Breast epithelium (tissue), 4 donors: ENCODE results near the gene INHBB. TPM values are rescaled to one million over a fixed set of nuclear protein-coding genes. Genes with fewer than 3 reads are reported as not detected.

Experiments
- DNase-seq, 2 donors: peaks; one replicate each; pipeline ENCODE4 v3.0.0-alpha.2; 2019; ENCODE audit warnings: low spot score in 2 of 2
- H3K27ac ChIP-seq, 2 donors: fragments of 200-600 bp; sonication (generic) in 1 of 2; one replicate each; pipeline ENCODE4 v1.5.1; 2016 to 2019; ENCODE audit warnings: mild to moderate bottlenecking in 1 of 2
- H3K27me3 ChIP-seq, 2 donors: fragments of 200-600 bp; sonication (generic) in 1 of 2; one replicate each; pipeline versions ENCODE4 v1.5.1 to v1.6.0; 2017 to 2019; ENCODE audit warnings: control low read depth in 1 of 2, mild to moderate bottlenecking in 1 of 2
- H3K36me3 ChIP-seq: fragments of 200-600 bp; one replicate; pipeline ENCODE4 v1.5.1; 2019
- H3K4me1 ChIP-seq, 2 donors: fragments of 200-600 bp; sonication (generic); one replicate each; pipeline ENCODE4 v1.5.1; 2016 to 2019; ENCODE audit warnings: control low read depth in 1 of 2
- H3K4me3 ChIP-seq, 3 donors: fragments of 200-600 bp; sonication (generic); 1 replicate in 2 of 3; 2 replicates in 1 of 3; pipeline ENCODE4 v1.5.1; 2016 to 2019; ENCODE audit warnings: mild to moderate bottlenecking in 3 of 3, moderate library complexity in 2 of 3
- H3K9me3 ChIP-seq, 2 donors: fragments of 200-600 bp; sonication (generic) in 1 of 2; one replicate each; pipeline ENCODE4 v1.5.1; 2016 to 2019; ENCODE audit warnings: control low read depth in 1 of 2
- POLR2A ChIP-seq: fragments of 450-650 bp; IDR thresholded peaks from one replicate; pipeline ENCODE4 v1.6.1; 2016; ENCODE audit warnings: antibody characterized with exemption, mild to moderate bottlenecking, moderate library complexity
- POLR2AphosphoS5 ChIP-seq, 3 donors: sonication (generic); formaldehyde crosslinking; IDR thresholded peaks; one replicate each; pipeline ENCODE4 v1.6.1; 2017; ENCODE audit warnings: antibody characterized with exemption in 3 of 3
- intact Hi-C: fragments of 100-400 bp; cut with DNase I; formaldehyde crosslinking; loops from one replicate; pipeline ENCODE4 v1.15.1; 2023; ENCODE audit warnings: low total_unique reads
- total RNA-seq, 3 donors: library from RNA; depleted of rRNA; stranded (reverse); fragments of >200 nt; gene quantifications; one replicate each; pipeline ENCODE4 v1.1.0, GENCODE V29; 2016
- TF ChIP-seq, protein P1 (sequence below), 3 donors: fragments of 450-650 bp; IDR thresholded peaks; one replicate each; pipeline ENCODE4 v1.5.1; 2016 to 2017; ENCODE audit warnings: antibody characterized with exemption in 3 of 3, mild to moderate bottlenecking in 3 of 3, moderate library complexity in 3 of 3

The INHBB gene
- total RNA-seq, 3 donors from 2014 or later = 35.0 to 60.6 (median 42.3) TPM

DNA sequence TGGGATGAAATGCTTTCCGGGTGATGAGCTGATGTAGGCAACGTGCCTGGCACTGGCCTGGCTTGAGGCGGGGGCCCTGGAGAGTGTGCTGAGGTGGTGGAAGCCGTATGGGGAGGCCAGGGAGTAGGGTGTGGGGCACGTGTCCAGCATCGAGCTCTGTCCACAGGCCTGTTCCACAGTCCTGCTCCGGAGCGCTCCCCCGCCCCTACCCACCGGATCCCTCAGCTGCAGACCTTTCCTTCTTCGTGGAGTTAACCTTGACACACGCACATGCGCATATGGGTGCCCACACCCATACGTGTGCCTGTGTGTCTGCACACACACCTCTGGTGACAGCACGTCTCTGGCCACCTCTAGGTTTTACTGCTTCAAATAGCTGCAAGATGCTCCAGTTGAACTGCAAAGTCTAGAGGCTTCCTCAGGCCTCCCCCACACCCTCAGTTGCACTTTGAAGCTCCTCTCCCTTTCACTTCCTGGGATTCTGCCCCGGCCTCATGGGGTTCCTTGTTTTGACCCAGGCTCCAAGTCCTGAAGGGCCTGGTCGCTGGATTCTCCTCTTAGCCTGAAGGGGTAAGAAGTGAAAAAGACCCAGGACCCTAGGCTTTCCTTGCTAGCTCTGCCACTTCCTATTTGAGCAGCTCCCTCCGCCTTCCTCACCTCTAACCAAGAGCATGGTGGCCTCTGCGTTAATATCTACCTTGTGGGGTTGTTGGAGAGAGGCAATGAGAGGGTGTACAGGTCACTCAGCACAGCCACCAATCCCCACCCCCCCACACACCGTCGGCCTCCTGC, 49.5 kb downstream of the INHBB start:
- Histone ChIP-seq H3K36me3 (no peaks in the 10 kb centered on the region), H3K4me1 (no peaks in the 10 kb centered on the region), H3K9me3 (no peaks in the 10 kb centered on the region), H3K27ac (no peak overlapping the region), H3K4me3 (no peak overlapping the region), H3K27me3 (no peaks in the 10 kb centered on the region)
- TF ChIP-seq, protein P1, sequence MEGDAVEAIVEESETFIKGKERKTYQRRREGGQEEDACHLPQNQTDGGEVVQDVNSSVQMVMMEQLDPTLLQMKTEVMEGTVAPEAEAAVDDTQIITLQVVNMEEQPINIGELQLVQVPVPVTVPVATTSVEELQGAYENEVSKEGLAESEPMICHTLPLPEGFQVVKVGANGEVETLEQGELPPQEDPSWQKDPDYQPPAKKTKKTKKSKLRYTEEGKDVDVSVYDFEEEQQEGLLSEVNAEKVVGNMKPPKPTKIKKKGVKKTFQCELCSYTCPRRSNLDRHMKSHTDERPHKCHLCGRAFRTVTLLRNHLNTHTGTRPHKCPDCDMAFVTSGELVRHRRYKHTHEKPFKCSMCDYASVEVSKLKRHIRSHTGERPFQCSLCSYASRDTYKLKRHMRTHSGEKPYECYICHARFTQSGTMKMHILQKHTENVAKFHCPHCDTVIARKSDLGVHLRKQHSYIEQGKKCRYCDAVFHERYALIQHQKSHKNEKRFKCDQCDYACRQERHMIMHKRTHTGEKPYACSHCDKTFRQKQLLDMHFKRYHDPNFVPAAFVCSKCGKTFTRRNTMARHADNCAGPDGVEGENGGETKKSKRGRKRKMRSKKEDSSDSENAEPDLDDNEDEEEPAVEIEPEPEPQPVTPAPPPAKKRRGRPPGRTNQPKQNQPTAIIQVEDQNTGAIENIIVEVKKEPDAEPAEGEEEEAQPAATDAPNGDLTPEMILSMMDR (IDR thresholded peaks at IDR 0.05) = no peak
- no peak for TF ChIP-seq POLR2AphosphoS5 (IDR thresholded peaks at IDR 0.05)
- no peak for TF ChIP-seq POLR2A
- intact Hi-C loops = no loop called here
- DNase-seq = peak in 1 of 2 donors; percentile 34

DNA sequence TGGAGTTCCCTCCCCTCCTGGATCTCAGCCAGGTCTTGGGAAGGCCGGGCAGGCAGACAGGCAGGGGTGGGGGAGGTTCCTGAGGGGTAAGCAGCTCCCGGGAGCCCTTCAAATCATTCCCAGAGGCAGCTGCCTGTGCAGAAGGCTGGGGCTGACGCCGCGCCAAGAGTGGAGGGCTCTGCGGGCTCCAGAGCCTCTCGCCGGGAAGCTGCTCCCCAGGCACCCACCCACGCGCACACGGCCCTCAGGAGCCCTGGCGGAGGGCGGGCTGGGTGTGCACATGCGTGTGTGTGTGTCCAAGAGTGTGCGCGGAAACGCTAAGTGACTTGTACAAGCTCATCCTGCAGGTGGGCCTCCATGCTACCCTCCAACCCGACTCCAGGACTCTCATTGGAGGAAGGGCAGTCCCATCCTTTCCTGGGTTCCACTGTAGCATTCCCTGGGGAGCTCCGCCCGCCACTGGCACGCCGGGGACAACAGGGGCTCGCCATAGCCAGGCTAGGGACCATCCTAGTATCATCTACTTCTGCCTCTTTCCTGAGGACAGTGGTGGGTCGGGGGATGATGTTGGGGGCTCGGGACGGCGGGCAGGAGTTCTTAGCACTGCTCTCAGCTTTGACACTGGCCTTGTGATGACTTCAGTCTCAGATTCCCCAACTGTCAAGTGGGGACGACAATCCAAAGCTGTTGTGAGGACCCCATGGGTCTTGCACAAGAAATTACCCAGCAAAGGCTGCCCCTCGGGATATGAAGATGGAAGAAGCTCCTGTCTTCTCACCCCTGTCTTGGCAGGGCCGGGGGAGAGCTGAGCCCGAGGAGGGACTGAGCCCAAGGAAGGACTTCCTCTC, 50.3 kb downstream of the INHBB start:
- no peak overlapping the region for H3K27ac ChIP-seq
- H3K4me3 ChIP-seq = no peak overlapping the region
- no peaks in the 10 kb centered on the region for H3K36me3 ChIP-seq
- intact Hi-C loops = no loop called here
- DNase-seq = peak in 1 of 2 donors; percentile 45
- H3K9me3 ChIP-seq = no peaks in the 10 kb centered on the region
- TF ChIP-seq POLR2A (no peak), POLR2AphosphoS5 (IDR thresholded peaks at IDR 0.05) (no peak)
- TF ChIP-seq, protein P1 (IDR thresholded peaks at IDR 0.05) = no peak
- H3K27me3 ChIP-seq = no peaks in the 10 kb centered on the region
- no peaks in the 10 kb centered on the region for H3K4me1 ChIP-seq

DNA sequence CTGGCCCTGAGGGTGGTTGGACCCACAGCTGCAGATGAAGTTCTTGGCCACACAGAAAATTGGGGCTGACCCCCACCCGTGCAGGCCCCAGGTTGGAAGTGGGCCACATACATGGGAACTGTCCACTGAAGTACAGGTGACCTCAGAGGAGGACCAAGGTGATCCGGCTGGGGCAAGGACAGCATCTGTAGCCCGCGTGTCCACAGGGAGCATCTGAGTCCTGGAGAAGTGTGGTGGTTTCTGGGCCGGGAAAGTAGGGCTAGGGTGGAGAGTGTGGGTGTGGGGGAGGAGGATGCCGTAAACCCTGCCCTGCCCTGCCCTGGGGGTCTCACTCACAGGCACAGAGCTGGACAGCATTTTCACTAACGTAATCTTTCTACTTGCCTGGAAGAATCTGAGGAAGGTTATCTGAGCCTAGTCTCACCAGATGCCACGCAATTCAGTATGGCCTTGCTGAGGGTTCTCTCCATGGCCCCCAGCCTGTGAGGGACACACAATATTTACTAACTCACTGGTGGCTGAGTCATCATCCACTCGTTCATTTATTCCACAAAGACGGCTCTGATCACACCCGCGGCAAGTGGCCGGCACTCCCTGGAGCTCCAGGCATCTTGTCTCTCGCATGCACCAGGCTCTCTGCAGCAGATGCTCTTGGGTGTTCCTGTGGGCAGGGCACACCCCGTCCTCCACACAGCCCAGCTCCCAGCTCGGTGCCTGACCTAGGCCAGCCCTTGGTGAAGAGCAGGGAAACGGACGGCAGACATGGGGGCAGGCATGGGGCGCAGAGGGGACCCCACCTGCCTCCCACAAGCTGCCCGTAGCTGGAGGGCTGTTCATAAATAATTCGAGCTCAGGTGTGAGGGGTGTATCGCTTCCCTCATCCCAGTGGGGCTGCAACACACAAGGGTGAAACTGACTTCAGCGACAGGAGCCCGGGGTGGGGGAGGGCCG, 51.2 kb downstream of the INHBB start:
- peak in 1 of 2 donors; percentile 54 for DNase-seq
- Histone ChIP-seq H3K36me3 (no peaks in the 10 kb centered on the region), H3K27ac (peak overlapping the region; percentile 43 to 64), H3K4me1 (no peaks in the 10 kb centered on the region), H3K27me3 (no peaks in the 10 kb centered on the region), H3K4me3 (no peak overlapping the region), H3K9me3 (no peaks in the 10 kb centered on the region)
- intact Hi-C loops = no loop called here
- TF ChIP-seq POLR2A = no peak
- TF ChIP-seq, protein P1 (IDR thresholded peaks at IDR 0.05) = no peak
- TF ChIP-seq POLR2AphosphoS5 (IDR thresholded peaks at IDR 0.05) = no peak

DNA sequence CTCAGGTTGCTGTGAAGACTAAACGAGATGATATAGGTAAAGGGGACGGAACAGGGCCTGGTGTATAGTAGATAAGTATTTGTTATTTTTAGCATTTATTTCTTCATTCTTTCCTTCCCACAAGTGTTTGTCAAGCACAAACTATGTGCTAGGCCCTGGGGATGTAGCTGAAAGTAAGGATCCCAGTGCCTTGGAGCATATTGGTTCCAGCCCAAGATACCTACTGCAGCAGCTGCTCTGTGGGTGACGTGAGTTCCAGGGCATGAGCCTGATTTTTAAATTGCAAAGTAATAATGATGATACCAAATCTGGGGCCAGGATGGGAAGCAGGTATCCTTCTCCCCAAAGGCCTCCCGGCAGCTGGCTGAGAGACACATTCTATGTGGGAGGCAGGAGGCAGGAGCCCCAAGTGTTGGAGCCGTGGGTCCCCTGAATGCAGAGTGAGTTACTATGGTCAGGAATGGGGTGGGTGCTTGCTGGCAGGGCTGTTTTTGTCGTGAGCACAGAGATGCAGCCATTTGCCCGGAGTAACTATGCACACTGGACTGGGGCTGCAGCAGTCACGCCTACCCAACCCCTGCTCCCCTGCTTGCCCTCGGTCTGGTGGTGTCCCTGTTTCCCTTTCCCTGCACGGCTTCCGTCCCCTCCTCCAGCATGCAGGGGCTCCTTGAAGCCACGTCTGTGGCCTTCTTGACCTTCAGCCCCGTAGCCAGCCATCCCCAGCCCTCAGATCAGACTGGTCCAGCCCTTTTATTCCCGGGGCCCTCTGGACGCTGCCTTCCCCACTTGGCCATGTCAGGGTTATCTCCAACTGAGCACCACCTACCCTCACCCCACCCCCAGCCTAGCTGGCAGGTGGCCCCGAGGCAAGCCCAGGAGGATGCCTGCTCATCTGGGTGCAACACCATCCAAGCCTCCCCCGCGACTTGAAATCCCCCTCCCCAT, 52.4 kb downstream of the INHBB start:
- H3K36me3 ChIP-seq = no peaks in the 10 kb centered on the region
- intact Hi-C loops = no loop called here
- TF ChIP-seq, protein P1 (IDR thresholded peaks at IDR 0.05) = no peak
- TF ChIP-seq POLR2AphosphoS5 (IDR thresholded peaks at IDR 0.05) (no peak), POLR2A (no peak)
- peak overlapping the region; percentile 28 to 64 for H3K27ac ChIP-seq
- H3K27me3 ChIP-seq = no peaks in the 10 kb centered on the region
- H3K9me3 ChIP-seq = no peaks in the 10 kb centered on the region
- no peak overlapping the region for H3K4me3 ChIP-seq
- H3K4me1 ChIP-seq = no peaks in the 10 kb centered on the region
- DNase-seq = peak in 1 of 2 donors; percentile 48
